ENCODE measurements around the gene PJVK. TPM values are rescaled to one million over a fixed set of nuclear protein-coding genes. Genes with fewer than 3 reads are reported as not detected.
A peak's percentile ranks its signal among the peaks of the same experiment; 100 is the strongest.

PJVK gene
- total RNA-seq (2011; cell fraction: chromatin; rRNA removed; ENCODE audit: low replicate concordance), result 1.5 and 4.6 TPM in 2 replicates
- total RNA-seq (2011; cell fraction: nucleolus; rRNA removed), result 1.5 and 1.8 TPM in 2 replicates
- total RNA-seq (2011; cell fraction: nucleoplasm; rRNA removed), result 2.9 and 4.0 TPM in 2 replicates
- total RNA-seq (2014; rRNA removed) (0.41 and 0.95 TPM in 2 replicates), total RNA-seq (2014; rRNA removed; fragmentation: Illumina TruSeq; extraction: Trizol) (0.41 and 0.73 TPM in 2 replicates), total RNA-seq (2015; rRNA removed; fragmentation: Illumina TruSeq; extraction: Trizol) (0.45 and 0.58 TPM in 2 replicates), total RNA-seq (2021) (0.78 and 0.87 TPM in 2 replicates), polyA plus RNA-seq (2011; rRNA removed) (1.5 and 2.6 TPM in 2 replicates), polyA plus RNA-seq (2014; fragmentation: Illumina TruSeq; extraction: Trizol) (0.43 and 0.71 TPM in 2 replicates), polyA plus RNA-seq (2014; fragmentation: Nextera tagmentation; extraction: Ambion mirVana) (under 1 TPM; 0.11 to 0.24 TPM), polyA plus RNA-seq (2014; rRNA removed) (1.2 and 2.1 TPM in 2 replicates), polyA minus RNA-seq (2011; rRNA and poly(A)+ RNA removed) (1.0 and 1.3 TPM in 2 replicates), Bru-seq, nascent RNA (percentile 43 among the genes with signal in this experiment), BruChase-seq, experiment 1, labeled RNA remaining after a 2-hour chase (percentile 45 among the genes with signal in this experiment), BruChase-seq, experiment 2, labeled RNA remaining after a 6-hour chase (percentile 41 among the genes with signal in this experiment)
- polyA plus RNA-seq (2011; cell fraction: cytosol; rRNA removed), result 0.15 and 0.75 TPM in 2 replicates
- polyA plus RNA-seq (2011; cell fraction: nucleus; rRNA removed), result 2.2 and 4.2 TPM in 2 replicates
- polyA plus RNA-seq (2012), result 0.70 and 0.96 TPM in 2 replicates
- 0.91 TPM in 1 of 2 replicates, not detected in the other for polyA minus RNA-seq (2011; cell fraction: cytosol; rRNA and poly(A)+ RNA removed)
- polyA minus RNA-seq (2011; cell fraction: nucleus; rRNA and poly(A)+ RNA removed), result 1.1 and 2.4 TPM in 2 replicates
- long read RNA-seq, experiment 1, result 0 reads
- long read RNA-seq, experiment 2, result 0 reads
- long read RNA-seq, experiment 3, result 0 reads

- in situ Hi-C loops (cut with MboI), result no loop called here
- BruUV-seq (replicated peaks), result no TSS peak
- POLR2A ChIA-PET, result interaction anchor here (0.6 to 2.9 kb wide), 18 partner anchors 8 to 932 kb away, joined by 3 to 23 read pairs (median 4); no protein-coding TSS in a partner anchor
- Histone ChIP-seq H3K4me2 (ENCODE audit: insufficient read depth, low read length) (peak within 1 kb of the TSS; percentile 95), H3K36me3 (ENCODE audit: control insufficient read depth, insufficient read depth, low read length) (peaks cover 28% of the 10 kb centered on the region), H3K4me3 (peak within 1 kb of the TSS; percentile 90), H3K27me3 (ENCODE audit: control insufficient read depth in 2 of 2, insufficient read depth in 2 of 2, low read length in 2 of 2) (no peaks in the 10 kb centered on the region), H4K20me1 (replicated peaks; ENCODE audit: control insufficient read depth, insufficient read depth, low read length) (0 out of 2 replicates have a peak, but pooled peaks cover 7% of the 10 kb centered on the region), H3K9ac (ENCODE audit: insufficient read depth in 1 of 2, low read depth in 2 of 2, low read length in 2 of 2) (peak within 1 kb of the TSS; percentile 91 to 97), H2AFZ (ENCODE audit: low read depth, low read length) (peak within 1 kb of the TSS; percentile 98), H3K79me2 (ENCODE audit: control insufficient read depth, insufficient read depth, low read length) (peaks cover 32% of the 10 kb centered on the region), H3K9me3 (replicated peaks; ENCODE audit: control insufficient read depth, insufficient read depth, low read depth, low read length) (no peaks in the 10 kb centered on the region), H3K9me1 (ENCODE audit: control insufficient read depth, insufficient read depth, low read length) (no peaks in the 10 kb centered on the region), H3K4me1 (replicated peaks in 1 of 2; ENCODE audit: control insufficient read depth in 2 of 2, insufficient read depth in 2 of 2, low read length in 2 of 2) (peaks cover 14 to 19% of the 10 kb centered on the region in 2 experiments; a peak in 4 of 5 replicates), H3K27ac (ENCODE audit: extremely low read depth, low read depth, low read length) (peak within 1 kb of the TSS; percentile 96)
- CTCF ChIA-PET (ENCODE audit: low intra/inter-chr PET ratio), result no interaction called here
- under 1% methylated on average over 68 of the region's 76 CpGs for WGBS (ENCODE audit: insufficient coverage, low coverage, missing lambda C conversion rate)
- intact Hi-C loops (cut with micrococcal nuclease), result loop anchor here (1.0 to 2.0 kb wide), 2 partner anchors 28 to 36 kb away; no protein-coding TSS in a partner anchor
- peak; percentile 98 to 99 (median 99) for DNase-seq (ENCODE audit: extremely low read depth in 1 of 4, low spot score in 3 of 4)
- peak; percentile 97 for ATAC-seq
- FAIRE-seq, result peak; percentile 94
- TF ChIP-seq TCF7 (IDR thresholded peaks at IDR 0.05; ENCODE audit: borderline replicate concordance) (0 out of 2 replicates have a peak, but pooled peaks have one; percentile 36), TCFL5 (CRISPR knock-in tag; conservative IDR thresholded peaks at IDR 0.05) (no peak), TAF1 (IDR thresholded peaks at IDR 0.05; ENCODE audit: control insufficient read depth, extremely low read depth, insufficient read depth, low read length, severe bottlenecking) (peak; percentile 75), ETS1 (conservative IDR thresholded peaks at IDR 0.05; ENCODE audit: control insufficient read depth, low read depth, low read length) (peak; percentile 62; the same call in 1 of the 2 replicates), PHF21A (IDR thresholded peaks at IDR 0.05; ENCODE audit: borderline replicate concordance, low read depth) (peak; percentile 30; the same call in 1 of the 2 replicates), ZNF75A (CRISPR knock-in tag; IDR thresholded peaks at IDR 0.05) (no peak), ZNF76 (CRISPR knock-in tag; IDR thresholded peaks at IDR 0.05; ENCODE audit: borderline replicate concordance) (peak; percentile 82; the same call in 1 of the 2 replicates), ARID1B (IDR thresholded peaks at IDR 0.05) (peak; percentile 49; the same call in 1 of the 2 replicates), MNT (conservative IDR thresholded peaks at IDR 0.05) (peak; percentile 40 to 89), NFE2L1 (tag; IDR thresholded peaks at IDR 0.05; ENCODE audit: borderline replicate concordance, low read depth) (no peak), DACH1 (IDR thresholded peaks at IDR 0.05; ENCODE audit: partially characterized antibody) (no peak), PCBP2 (IDR thresholded peaks at IDR 0.05; ENCODE audit: low read depth, low read length, poor library complexity, severe bottlenecking) (no peak), MECOM (CRISPR knock-in tag; IDR thresholded peaks at IDR 0.05) (no peak)
These were observed at the start of gene PJVK, which contains the start of gene PRKRA for GRCh38 chr2:178450774-178451525. Gene PJVK (plus strand): TSS chr2:178451378. CDS start chr2:178453410, 2,032 bp downstream. Gene PRKRA (minus strand): TSS chr2:178451175. CDS start chr2:178451030, 145 bp downstream.

Data from K562 (cell line).